Adrenal gland (tissue), 5 donors: ENCODE measurements around the gene SPTAN1.

Source experiments
- CTCF ChIP-seq, 6 experiments: fragments of 450-650 bp in 4 of 6; fragments of 200-600 bp in 2 of 6; sonication (generic) in 1 of 6; IDR thresholded peaks; 1 replicate in 5 of 6; 2 replicates in 1 of 6; pipeline versions ENCODE4 v1.5.1 to v1.8.0; 2016 to 2021; ENCODE audit warnings: antibody characterized with exemption in 6 of 6, mild to moderate bottlenecking in 2 of 6, moderate library complexity in 1 of 6
- POLR2A ChIP-seq, 2 donors: fragments of 450-650 bp; IDR thresholded peaks; one replicate each; pipeline ENCODE4 v1.6.1; 2017; ENCODE audit warnings: antibody characterized with exemption in 2 of 2, mild to moderate bottlenecking in 2 of 2, moderate library complexity in 1 of 2
- donor health status: DM: no; HTN: no; CAD: no.

DNA sequence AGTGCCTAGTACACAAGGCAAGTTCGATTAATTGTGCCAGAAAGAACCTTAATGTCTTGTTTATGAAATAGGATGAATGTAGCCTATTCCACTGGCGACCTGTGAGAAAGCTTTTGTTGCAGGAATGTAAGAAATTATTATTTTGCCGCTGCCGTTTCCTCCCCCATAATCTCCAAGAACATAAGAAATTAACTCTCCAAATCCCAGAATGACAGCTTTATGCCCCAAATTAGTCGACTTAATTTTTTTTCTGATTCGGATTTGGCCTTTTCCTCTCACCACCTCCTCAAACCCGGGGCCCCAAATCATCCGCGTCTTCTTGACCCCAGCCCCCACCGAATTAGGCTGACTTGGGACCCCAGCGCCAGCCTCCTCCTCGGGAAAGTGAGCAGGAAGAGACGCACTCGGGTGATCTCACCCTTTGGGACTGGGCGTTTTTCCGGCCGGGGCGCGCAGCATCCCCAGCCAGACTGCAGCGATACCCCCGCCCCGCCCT lies 682 bp upstream of the SPTAN1 start:
- TF ChIP-seq POLR2A (IDR thresholded peaks at IDR 0.05) (peak in 1 of 2 donors; percentile 20), CTCF (IDR thresholded peaks at IDR 0.05) (no peak)
